ENCODE results near the gene ATXN10.
A peak's percentile ranks its signal among the peaks of the same experiment; 100 is the strongest.

DNA sequence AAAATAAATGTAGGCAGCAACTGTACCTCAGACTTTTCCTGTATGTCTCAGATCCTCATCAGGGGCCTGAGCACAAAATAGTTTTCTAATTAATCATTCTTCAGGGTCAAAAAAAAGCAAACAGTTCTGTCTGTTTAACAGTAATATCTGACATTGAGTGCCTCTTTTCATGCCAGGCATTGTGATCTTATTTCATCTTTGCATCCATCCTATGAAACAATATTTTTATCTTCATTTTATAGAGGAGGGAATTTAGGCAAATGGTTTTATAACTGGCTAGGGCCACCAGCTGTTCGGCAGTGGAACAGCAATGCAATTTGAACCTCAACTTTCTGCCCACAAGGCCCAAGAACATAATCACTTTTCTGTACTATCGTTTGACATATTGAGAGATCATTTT lies 159.8 kb downstream of the ATXN10 start:
- peak; percentile 83 for TF ChIP-seq CTCF (IDR thresholded peaks at IDR 0.05; ENCODE audit: low read length)
- no peak for TF ChIP-seq EZH2 (IDR thresholded peaks at IDR 0.05; ENCODE audit: borderline replicate concordance, low read length)

All from OCI-LY1 (cell line).